ENCODE data around the gene GOLM1. TPM values are rescaled to one million over a fixed set of nuclear protein-coding genes. Genes with fewer than 3 reads are reported as not detected.

The GOLM1 gene
- total and polyA plus RNA-seq, 4 donors, result 21.7 to 55.2 (median 35.7) TPM

- no peaks in the 10 kb centered on the region for H3K9me3 ChIP-seq (ENCODE audit: control insufficient read depth in 4 of 4, insufficient read depth in 3 of 4, low read length in 3 of 4)
- H3K36me3 ChIP-seq (ENCODE audit: control insufficient read depth in 4 of 4, insufficient read depth in 4 of 4, low read length in 4 of 4), result peaks cover 0 to 9% (median 0%) of the 10 kb centered on the region in 4 donors
- ATAC-seq (ENCODE audit: insufficient read depth, low FRiP score) (no peak), DNase-seq (no peak)
- H3K4me1 ChIP-seq (ENCODE audit: control insufficient read depth in 5 of 5, insufficient read depth in 5 of 5, low read length in 5 of 5), result peaks cover 0 to 4% (median 0%) of the 10 kb centered on the region in 5 donors
- no peak overlapping the region for H3K4me3 ChIP-seq
- no peak for TF ChIP-seq CTCF (IDR thresholded peaks at IDR 0.05; ENCODE audit: control extremely low read depth, extremely low read depth)
- WGBS, 2 donors, result 94 to 95% methylated on average over 5 of the region's 5 CpGs
- no peak overlapping the region for H3K27ac ChIP-seq (ENCODE audit: low read depth in 1 of 2, low read length in 1 of 2)
- no peak overlapping the region for H3K9ac ChIP-seq (ENCODE audit: insufficient read depth in 1 of 2, low read length in 2 of 2)
- no peaks in the 10 kb centered on the region for H3K27me3 ChIP-seq (ENCODE audit: control insufficient read depth in 3 of 3, insufficient read depth in 3 of 3, low read length in 2 of 3)
Measured at GRCh38 chr9:86043586-86043985, 55.8 kb downstream of the GOLM1 start.

GRCh38 chr9:86042199-86042978 lies 57.0 kb downstream of the GOLM1 start:
- Histone ChIP-seq H3K36me3 (ENCODE audit: control insufficient read depth in 4 of 4, insufficient read depth in 4 of 4, low read length in 4 of 4) (peaks cover 0 to 9% (median 0%) of the 10 kb centered on the region in 4 donors), H3K9ac (ENCODE audit: insufficient read depth in 1 of 2, low read length in 2 of 2) (no peak overlapping the region), H3K4me3 (no peak overlapping the region), H3K27me3 (ENCODE audit: control insufficient read depth in 3 of 3, insufficient read depth in 3 of 3, low read length in 2 of 3) (no peaks in the 10 kb centered on the region), H3K9me3 (ENCODE audit: control insufficient read depth in 4 of 4, insufficient read depth in 3 of 4, low read length in 3 of 4) (no peaks in the 10 kb centered on the region), H3K4me1 (ENCODE audit: control insufficient read depth in 5 of 5, insufficient read depth in 5 of 5, low read length in 5 of 5) (peaks cover 0 to 4% (median 0%) of the 10 kb centered on the region in 5 donors), H3K27ac (ENCODE audit: low read depth in 1 of 2, low read length in 1 of 2) (no peak overlapping the region)
- WGBS, 2 donors, result 77 to 78% methylated on average over 5 of the region's 5 CpGs
- ATAC-seq (ENCODE audit: insufficient read depth, low FRiP score), result no peak
- no peak for TF ChIP-seq CTCF (IDR thresholded peaks at IDR 0.05; ENCODE audit: control extremely low read depth, extremely low read depth)
- no peak for DNase-seq

GRCh38 chr9:86041311-86041741 lies 58.0 kb downstream of the GOLM1 start:
- peaks cover 0 to 4% (median 0%) of the 10 kb centered on the region in 5 donors for H3K4me1 ChIP-seq (ENCODE audit: control insufficient read depth in 5 of 5, insufficient read depth in 5 of 5, low read length in 5 of 5)
- WGBS, 2 donors, result 64 to 74% methylated on average over 8 of the region's 8 CpGs
- H3K27ac ChIP-seq (ENCODE audit: low read depth in 1 of 2, low read length in 1 of 2), result no peak overlapping the region
- no peaks in the 10 kb centered on the region for H3K9me3 ChIP-seq (ENCODE audit: control insufficient read depth in 4 of 4, insufficient read depth in 3 of 4, low read length in 3 of 4)
- no peaks in the 10 kb centered on the region for H3K27me3 ChIP-seq (ENCODE audit: control insufficient read depth in 3 of 3, insufficient read depth in 3 of 3, low read length in 2 of 3)
- peaks cover 0 to 9% (median 1%) of the 10 kb centered on the region in 4 donors for H3K36me3 ChIP-seq (ENCODE audit: control insufficient read depth in 4 of 4, insufficient read depth in 4 of 4, low read length in 4 of 4)
- TF ChIP-seq CTCF (IDR thresholded peaks at IDR 0.05; ENCODE audit: control extremely low read depth, extremely low read depth), result no peak
- ATAC-seq (ENCODE audit: insufficient read depth, low FRiP score), result no peak
- H3K4me3 ChIP-seq, result no peak overlapping the region
- H3K9ac ChIP-seq (ENCODE audit: insufficient read depth in 1 of 2, low read length in 2 of 2), result no peak overlapping the region
- DNase-seq, result peak in 2 of 3 donors; percentile 19 to 47
